Measurements from ENCODE around the gene SNAP25. TPM values are rescaled to one million over a fixed set of nuclear protein-coding genes. Genes with fewer than 3 reads are reported as not detected.

Gene SNAP25
- total and polyA plus RNA-seq, 9 of the 15 experiments (the other 6 are each of a cell fraction or from before 2014, with no cell fraction given), result 0.07 TPM; not detected in 8

DNA sequence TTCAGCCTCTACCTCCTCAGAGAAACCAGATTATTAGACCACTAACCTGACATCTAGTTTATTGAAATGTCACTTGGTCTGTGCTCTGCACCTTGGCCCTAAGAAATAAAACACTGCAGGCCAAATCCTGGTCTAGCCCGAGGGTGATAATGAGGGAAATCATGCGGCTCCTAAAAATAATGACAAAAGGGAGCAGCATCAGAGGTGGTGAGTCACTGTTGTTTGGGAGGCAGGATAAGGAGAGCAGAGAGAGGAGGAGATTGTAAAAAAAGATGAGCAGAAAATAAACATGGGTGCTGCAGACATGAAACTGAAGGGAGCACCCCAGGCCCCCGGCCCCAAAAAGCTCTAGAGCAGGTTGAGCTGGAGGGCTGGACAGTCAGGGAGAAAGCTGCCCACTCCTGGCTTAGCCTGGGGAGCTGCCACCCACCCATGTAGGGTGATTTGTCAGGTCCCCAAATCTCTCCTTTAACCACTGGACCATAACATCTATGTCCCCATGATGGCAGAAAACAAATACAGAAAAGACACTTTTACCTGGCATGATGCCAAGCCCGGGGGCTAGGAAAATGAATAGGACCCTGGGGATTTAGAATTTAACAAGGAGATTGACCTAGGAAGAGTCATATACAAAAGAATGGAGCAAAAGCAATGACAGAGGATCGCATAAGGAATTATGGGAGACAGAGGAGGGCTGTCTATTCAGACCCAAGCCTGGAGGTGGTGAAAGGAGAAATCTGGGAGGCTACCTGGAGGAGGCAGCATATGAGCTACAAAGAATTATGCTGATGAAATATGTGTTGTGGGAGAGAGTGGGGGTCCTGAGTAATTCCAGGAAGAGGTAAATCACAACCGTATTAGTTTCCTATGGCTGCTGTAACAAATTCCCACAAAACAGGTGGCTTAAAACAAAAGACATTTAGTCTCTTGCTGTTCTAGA, 103.7 kb downstream of the SNAP25 start (continued):
- TF ChIP-seq ZNF384 (IDR thresholded peaks at IDR 0.05; ENCODE audit: low read depth, low read length) (no peak), ZNF586 (CRISPR knock-in tag; conservative IDR thresholded peaks at IDR 0.05) (no peak), ETV1 (tag; conservative IDR thresholded peaks at IDR 0.05; ENCODE audit: low read depth) (no peak), HNRNPUL1 (IDR thresholded peaks at IDR 0.05; ENCODE audit: low read length) (no peak)
- TF ChIP-seq, protein P1, sequence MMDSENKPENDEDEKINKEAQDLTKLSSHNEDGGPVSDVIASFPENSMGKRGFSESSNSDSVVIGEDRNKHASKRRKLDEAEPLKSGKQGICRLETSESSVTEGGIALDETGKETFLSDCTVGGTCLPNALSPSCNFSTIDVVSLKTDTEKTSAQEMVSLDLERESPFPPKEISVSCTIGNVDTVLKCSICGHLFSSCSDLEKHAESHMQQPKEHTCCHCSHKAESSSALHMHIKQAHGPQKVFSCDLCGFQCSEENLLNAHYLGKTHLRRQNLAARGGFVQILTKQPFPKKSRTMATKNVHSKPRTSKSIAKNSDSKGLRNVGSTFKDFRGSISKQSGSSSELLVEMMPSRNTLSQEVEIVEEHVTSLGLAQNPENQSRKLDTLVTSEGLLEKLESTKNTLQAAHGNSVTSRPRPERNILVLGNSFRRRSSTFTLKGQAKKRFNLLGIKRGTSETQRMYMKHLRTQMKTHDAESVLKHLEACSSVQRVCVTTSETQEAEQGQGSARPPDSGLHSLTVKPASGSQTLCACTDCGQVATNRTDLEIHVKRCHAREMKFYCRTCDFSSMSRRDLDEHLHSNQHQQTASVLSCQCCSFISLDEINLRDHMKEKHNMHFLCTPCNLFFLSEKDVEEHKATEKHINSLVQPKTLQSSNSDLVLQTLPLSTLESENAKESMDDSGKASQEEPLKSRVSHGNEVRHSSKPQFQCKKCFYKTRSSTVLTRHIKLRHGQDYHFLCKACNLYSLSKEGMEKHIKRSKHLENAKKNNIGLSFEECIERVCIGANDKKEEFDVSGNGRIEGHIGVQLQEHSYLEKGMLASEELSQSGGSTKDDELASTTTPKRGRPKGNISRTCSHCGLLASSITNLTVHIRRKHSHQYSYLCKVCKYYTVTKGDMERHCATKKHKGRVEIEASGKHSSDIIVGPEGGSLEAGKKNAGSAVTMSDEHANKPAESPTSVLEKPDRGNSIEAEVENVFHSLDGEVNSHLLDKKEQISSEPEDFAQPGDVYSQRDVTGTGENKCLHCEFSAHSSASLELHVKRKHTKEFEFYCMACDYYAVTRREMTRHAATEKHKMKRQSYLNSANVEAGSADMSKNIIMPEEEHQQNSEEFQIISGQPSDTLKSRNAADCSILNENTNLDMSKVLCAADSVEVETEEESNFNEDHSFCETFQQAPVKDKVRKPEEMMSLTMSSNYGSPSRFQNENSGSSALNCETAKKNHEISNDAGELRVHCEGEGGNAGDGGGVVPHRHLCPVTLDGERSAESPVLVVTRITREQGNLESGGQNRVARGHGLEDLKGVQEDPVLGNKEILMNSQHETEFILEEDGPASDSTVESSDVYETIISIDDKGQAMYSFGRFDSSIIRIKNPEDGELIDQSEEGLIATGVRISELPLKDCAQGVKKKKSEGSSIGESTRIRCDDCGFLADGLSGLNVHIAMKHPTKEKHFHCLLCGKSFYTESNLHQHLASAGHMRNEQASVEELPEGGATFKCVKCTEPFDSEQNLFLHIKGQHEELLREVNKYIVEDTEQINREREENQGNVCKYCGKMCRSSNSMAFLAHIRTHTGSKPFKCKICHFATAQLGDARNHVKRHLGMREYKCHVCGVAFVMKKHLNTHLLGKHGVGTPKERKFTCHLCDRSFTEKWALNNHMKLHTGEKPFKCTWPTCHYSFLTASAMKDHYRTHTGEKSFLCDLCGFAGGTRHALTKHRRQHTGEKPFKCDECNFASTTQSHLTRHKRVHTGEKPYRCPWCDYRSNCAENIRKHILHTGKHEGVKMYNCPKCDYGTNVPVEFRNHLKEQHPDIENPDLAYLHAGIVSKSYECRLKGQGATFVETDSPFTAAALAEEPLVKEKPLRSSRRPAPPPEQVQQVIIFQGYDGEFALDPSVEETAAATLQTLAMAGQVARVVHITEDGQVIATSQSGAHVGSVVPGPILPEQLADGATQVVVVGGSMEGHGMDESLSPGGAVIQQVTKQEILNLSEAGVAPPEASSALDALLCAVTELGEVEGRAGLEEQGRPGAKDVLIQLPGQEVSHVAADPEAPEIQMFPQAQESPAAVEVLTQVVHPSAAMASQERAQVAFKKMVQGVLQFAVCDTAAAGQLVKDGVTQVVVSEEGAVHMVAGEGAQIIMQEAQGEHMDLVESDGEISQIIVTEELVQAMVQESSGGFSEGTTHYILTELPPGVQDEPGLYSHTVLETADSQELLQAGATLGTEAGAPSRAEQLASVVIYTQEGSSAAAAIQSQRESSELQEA (IDR thresholded peaks at IDR 0.05; ENCODE audit: low read depth), result no peak
